HG03103 (cell line): ENCODE measurements around the gene HIPK3.
"Not testable (repeated sequence)": the region's sequence is repeated elsewhere in the genome, so short reads cannot be mapped to it uniquely, and the experiment has no call there.

ENCODE experiments used
- ATAC-seq: cut with Tn5 transposase; IDR thresholded peaks from one replicate; pipeline ENCODE4 v1.9.1; 2021; ENCODE audit warnings: low read depth; ENCODE audit not compliant: unreplicated experiment

HIPK3 gene

GRCh38 chr11:33258631-33259205 lies 1.5 kb downstream of the HIPK3 start:
- peak; percentile 9 for ATAC-seq

DNA sequence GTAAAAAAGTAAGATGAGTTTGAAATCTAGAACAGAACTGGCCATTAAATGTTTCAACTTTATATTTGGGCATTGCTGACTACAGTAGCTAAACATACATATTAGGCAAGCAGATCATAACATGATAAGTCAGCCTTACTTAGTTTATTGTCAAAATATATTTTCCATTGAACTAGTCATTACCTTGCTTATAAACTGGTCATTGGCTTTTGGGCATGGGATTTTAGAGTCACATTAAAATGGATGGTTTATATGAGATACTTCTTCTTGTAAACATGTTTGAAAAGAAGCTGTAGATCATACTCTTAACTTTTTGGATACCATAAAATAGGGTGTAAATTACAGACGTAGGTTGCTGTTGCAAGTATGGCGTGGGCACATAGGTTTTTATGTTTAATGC lies 2.7 kb downstream of the HIPK3 start:
- no peak for ATAC-seq

- ATAC-seq: not testable (repeated sequence)
Measured at GRCh38 chr11:33261350-33261749, 4.2 kb downstream of the HIPK3 start.

DNA sequence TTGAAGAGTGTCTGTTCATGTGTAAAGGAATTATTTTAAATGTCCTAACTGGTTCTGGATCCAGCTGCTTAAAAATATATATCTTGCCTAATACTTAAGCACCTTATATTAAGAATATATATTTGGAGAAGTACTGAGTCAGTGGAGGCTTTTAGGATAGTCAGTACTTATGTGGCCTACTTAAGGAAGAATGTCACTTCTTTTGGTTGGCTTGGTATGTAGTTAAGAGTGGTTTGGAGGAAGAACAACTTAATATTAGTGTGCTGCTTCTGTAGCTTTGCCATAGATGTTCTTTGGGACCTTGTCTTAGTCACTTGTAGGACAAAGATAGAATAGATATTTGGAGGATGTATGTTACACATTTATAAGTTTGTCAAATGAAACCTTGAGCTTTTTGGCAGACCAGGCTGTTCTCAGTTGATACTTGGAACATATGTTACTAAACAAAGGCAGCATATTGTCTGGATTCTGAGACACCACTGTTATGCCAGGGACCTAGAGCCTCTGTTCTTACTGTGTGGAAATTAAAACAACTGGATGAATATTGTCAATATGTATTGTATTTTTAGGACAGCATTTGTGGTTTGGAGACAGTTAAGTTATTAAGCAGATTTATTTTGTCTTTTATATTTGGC lies 4.9 kb downstream of the HIPK3 start:
- no peak for ATAC-seq

DNA sequence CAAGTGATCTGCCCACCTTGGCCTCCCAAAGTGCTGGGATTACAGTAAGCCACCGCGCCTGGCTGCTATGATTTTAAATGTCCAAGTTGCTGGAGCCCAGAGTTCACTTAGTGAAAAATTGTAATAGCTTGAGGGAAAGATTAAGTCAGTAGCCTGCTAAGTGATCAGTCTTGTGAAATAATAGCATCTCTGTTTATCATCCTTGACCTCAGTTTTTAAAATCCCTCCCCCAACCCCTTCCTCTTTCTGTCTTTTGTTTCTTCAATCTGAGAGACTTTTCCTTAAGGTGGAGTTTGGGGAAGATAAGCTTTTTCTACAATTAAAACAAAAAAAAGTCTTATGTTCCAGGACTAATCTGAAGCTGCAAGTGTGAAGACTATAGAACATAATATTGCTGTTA lies 6.4 kb downstream of the HIPK3 start:
- no peak for ATAC-seq

- ATAC-seq: no peak
Measured at GRCh38 chr11:33264926-33265325, 7.7 kb downstream of the HIPK3 start.

- no peak for ATAC-seq
Measured at GRCh38 chr11:33266393-33267215, 9.4 kb downstream of the HIPK3 start.

- ATAC-seq: no peak
Measured at GRCh38 chr11:33268945-33269540, 11.9 kb downstream of the HIPK3 start.

GRCh38 chr11:33269822-33270221 lies 12.6 kb downstream of the HIPK3 start:
- no peak for ATAC-seq

DNA sequence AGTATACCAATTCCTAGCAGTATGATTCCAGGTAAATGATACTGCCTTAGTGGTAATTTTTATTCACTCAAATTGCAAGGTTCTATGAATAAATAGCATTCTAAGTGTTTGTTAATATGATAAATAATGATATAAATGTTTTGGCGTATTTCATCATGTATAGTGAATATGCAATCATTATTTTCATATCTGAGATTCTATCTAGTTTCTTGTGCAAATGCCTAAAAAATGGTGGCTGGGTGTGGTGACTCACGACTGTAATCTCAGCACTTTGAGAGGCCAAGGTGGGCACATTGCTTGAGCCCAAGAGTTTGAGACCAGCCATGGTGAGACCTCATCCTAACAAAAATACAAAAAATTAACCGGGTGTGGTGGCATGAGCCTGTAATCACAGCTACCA lies 13.9 kb downstream of the HIPK3 start:
- no peak for ATAC-seq

- ATAC-seq: no peak
Measured at GRCh38 chr11:33272338-33273107, 15.3 kb downstream of the HIPK3 start.

GRCh38 chr11:33273656-33274055 lies 16.5 kb downstream of the HIPK3 start:
- no peak for ATAC-seq

DNA sequence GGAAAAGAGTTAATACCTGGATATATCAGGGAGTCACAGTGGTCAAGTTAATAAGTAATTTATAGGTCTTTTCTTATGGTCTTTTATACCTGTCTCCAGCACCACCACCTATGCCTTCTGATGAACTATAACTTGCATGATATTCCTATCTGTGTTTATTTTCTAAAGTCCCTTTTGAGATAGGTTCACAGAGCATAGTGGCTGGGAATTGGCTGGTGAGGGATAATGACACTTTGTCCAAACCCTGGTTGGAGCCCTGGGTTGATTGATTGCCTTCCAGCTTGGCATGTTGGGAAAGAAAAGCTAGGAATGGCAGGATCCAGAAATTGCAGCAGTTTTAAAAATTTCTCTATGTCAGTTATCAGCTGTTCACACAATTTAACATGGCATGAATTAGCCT lies 23.2 kb downstream of the HIPK3 start:
- ATAC-seq: no peak

GRCh38 chr11:33281758-33282157 lies 24.6 kb downstream of the HIPK3 start:
- ATAC-seq: no peak

DNA sequence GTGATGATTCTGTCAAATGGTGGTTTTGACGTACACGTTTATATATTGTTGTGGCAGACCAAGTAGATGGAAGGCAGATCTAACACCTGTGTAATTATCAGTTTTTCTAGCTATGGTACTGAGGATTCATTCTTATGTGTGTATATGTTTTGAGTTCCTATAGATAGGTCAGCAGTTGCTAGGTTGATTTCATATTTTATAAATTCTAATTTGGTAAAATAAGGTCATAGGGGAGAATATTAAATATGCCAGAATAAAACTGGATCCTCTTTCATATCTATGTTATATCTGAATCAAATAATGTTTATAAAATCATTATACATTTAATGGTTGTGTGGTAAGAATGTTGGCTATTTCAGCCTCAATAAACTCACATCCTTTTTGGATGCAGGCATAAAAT lies 27.6 kb downstream of the HIPK3 start:
- no peak for ATAC-seq

DNA sequence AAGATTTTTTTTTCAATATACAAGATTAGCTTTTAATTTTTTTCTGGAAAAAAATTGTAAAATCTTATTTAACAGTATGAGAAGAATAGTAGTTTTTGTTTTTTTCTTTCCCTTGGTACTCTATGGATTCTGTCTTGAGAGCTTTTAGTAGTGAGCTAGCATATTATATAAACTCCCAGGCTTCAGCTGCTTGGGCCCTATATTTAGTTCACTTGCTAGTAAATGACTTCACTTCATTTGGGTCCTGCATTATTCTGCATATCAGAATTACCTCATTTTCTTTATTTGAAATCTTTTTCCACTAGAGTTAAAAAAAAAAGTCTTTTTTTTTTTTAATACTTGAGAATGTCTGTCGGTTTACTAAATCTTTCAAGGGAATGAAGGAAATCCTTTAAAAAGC lies 33.1 kb downstream of the HIPK3 start:
- ATAC-seq: no peak

DNA sequence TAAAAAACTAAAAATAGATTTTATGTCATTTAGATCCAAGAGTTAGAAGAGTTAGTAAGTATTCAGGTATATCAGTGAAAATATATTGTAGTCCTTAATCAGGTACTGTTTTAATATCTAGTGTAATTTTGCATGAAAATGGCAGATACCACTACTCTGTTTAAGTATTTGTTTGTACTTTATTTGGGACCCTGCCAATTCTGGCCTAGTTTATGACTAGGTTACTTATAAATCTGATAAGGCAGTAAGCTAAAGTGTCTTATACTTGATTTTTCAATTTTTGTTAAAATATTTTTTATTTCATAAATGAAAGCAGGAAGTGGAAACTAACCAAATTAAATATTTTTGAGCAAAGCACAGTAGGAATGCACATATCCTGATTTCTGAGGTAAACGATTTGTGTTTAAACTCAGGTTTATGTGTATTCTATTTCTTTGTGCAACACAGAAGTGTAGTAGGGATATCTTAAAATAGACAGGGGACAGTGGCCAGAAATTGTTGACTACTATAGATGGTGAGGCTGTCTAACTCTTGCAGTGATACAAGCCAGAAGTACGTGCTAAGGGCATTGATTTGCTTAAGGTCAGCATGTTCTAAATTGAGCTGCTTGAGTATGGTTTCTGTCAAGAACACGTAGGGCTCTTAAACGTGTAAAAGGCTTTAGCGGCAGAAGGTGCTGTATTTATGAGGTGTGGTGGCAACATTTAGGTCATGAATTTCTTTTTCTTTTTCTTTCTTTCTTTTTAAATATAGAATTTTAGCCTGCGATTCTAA lies 34.0 kb downstream of the HIPK3 start:
- peak; percentile 78 for ATAC-seq

DNA sequence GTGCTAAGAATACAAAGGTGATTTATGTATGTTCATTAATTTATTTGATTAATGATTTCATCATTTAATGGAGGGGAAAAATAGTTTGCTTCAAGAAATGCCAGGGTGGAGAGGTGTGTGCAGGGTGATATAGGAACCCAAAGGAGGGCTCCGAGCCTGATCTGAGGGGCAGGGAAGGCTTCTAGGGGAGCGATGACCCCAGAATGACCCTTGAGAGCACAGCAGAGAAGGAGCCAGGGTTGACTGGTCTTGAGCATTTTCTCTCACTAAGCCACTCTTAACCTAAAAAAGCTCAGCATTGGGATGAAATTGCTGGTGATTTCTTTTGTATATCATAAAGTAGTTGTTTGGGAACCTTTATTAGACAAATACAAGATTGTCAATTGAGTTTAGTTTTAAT lies 35.1 kb downstream of the HIPK3 start:
- ATAC-seq: no peak

- no peak for ATAC-seq
Measured at GRCh38 chr11:33294224-33294623, 37.0 kb downstream of the HIPK3 start.

GRCh38 chr11:33294797-33295196 lies 37.6 kb downstream of the HIPK3 start:
- ATAC-seq: no peak
